K562 (cell line): ENCODE data around the gene C10orf71. TPM values are rescaled to one million over a fixed set of nuclear protein-coding genes. Genes with fewer than 3 reads are reported as not detected.

Source experiments
- ATAC-seq: fragments of 200-7000 bp; cut with Tn5 transposase; 3 replicates; pipeline ENCODE4 v1.9.1; 2020; ENCODE audit warnings: moderate library complexity
- BruUV-seq: library from RNA; stranded (reverse); fragments of 400-500 nt; replicated peaks from 2 replicates; lab custom pipeline; 2021; lab: Mats Ljungman, UMichigan
- CTCF ChIA-PET: fragments of 300-600 bp; formaldehyde crosslinking; extraction: SDS; loops from one replicate; lab custom pipeline; 2021; ENCODE audit warnings: low intra/inter-chr PET ratio; lab: Yijun Ruan, JAX
- POLR2A ChIA-PET: fragments of 300-600, 350-650 bp; sonication (Branson Sonifier 250); formaldehyde crosslinking; extraction: SDS; loops from one replicate; lab custom pipeline; 2021; ENCODE audit warnings: antibody characterized with exemption, inconsistent platforms; lab: Yijun Ruan, JAX
- DNase-seq, 4 experiments: peaks; one replicate each; pipeline versions ENCODE4 v3.0.0 to v3.0.0-alpha.2; 2011 to 2018; ENCODE audit warnings: low spot score in 3 of 4, mixed read lengths in 3 of 4; ENCODE audit errors: extremely low read depth in 1 of 4
- FAIRE-seq: peaks from 2 replicates; lab custom pipeline; 2011; peaks lifted over from hg19 to GRCh38; lab: Jason Lieb, UNC
- H2AFZ ChIP-seq: 2 replicates; pipeline ENCODE4 v1.6.0; 2011; ENCODE audit warnings: low read depth, low read length, control low read depth, inconsistent platforms
- H3K27ac ChIP-seq: fragments of 200-600 bp; 3 replicates; pipeline ENCODE4 v1.8.0; 2011; ENCODE audit warnings: low read depth, mild to moderate bottlenecking, control low read depth, inconsistent platforms, low read length, moderate library complexity, mixed read lengths; ENCODE audit errors: extremely low read depth
- H3K27me3 ChIP-seq, 2 experiments: fragments of 300-600 bp in 1 of 2; 2 replicates in 1 of 2; 3 replicates in 1 of 2; pipeline versions ENCODE4 v1.6.0 to v1.8.0; 2011; ENCODE audit warnings: inconsistent platforms in 2 of 2, low read length in 2 of 2, mild to moderate bottlenecking in 1 of 2, mixed read lengths in 1 of 2, moderate library complexity in 1 of 2; ENCODE audit not compliant: control insufficient read depth in 2 of 2, insufficient read depth in 2 of 2
- H3K36me3 ChIP-seq: fragments of 300-600 bp; 3 replicates; pipeline ENCODE4 v1.8.0; 2011; ENCODE audit warnings: mild to moderate bottlenecking, low read length, inconsistent platforms; ENCODE audit not compliant: control insufficient read depth, insufficient read depth
- H3K4me1 ChIP-seq, 2 experiments: fragments of 200-600 bp in 1 of 2; replicated peaks in 1 of 2; 2 replicates in 1 of 2; 3 replicates in 1 of 2; pipeline versions ENCODE4 v1.5.1 to v1.8.0; 2011; ENCODE audit warnings: inconsistent platforms in 2 of 2, low read length in 2 of 2, mild to moderate bottlenecking in 1 of 2, mixed read lengths in 1 of 2, moderate library complexity in 1 of 2; ENCODE audit not compliant: control insufficient read depth in 2 of 2, insufficient read depth in 2 of 2
- H3K4me2 ChIP-seq: 2 replicates; pipeline ENCODE4 v1.6.1; 2011; ENCODE audit warnings: low read length, control low read depth, inconsistent platforms, mixed read lengths; ENCODE audit not compliant: insufficient read depth
- H3K4me3 ChIP-seq: fragments of 200-600 bp; sonication (generic), shearing (Covaris generic); 2 replicates; pipeline ENCODE4 v1.5.1; 2016; ENCODE audit warnings: control low read depth, inconsistent platforms
- H3K79me2 ChIP-seq: fragments of 200-600 bp; 3 replicates; pipeline ENCODE4 v1.8.0; 2011; ENCODE audit warnings: low read length, inconsistent platforms; ENCODE audit not compliant: control insufficient read depth, insufficient read depth
- H3K9ac ChIP-seq, 2 experiments: 2 replicates each; pipeline versions ENCODE4 v1.6.0 to v1.6.1; 2011; ENCODE audit warnings: low read depth in 2 of 2, low read length in 2 of 2, control low read depth in 1 of 2, inconsistent platforms in 1 of 2, mild to moderate bottlenecking in 1 of 2, mixed read lengths in 1 of 2; ENCODE audit not compliant: insufficient read depth in 1 of 2
- H3K9me1 ChIP-seq: one replicate; pipeline ENCODE4 v1.6.0; 2011; ENCODE audit warnings: inconsistent platforms, mild to moderate bottlenecking, low read length, moderate library complexity; ENCODE audit not compliant: control insufficient read depth, insufficient read depth
- H3K9me3 ChIP-seq: replicated peaks from 2 replicates; pipeline ENCODE4 v1.5.1; 2011; ENCODE audit warnings: low read depth, low read length, inconsistent platforms; ENCODE audit not compliant: control insufficient read depth, insufficient read depth
- H4K20me1 ChIP-seq: replicated peaks from 2 replicates; pipeline ENCODE4 v1.6.1; 2011; ENCODE audit warnings: low read length, inconsistent platforms, mixed read lengths; ENCODE audit not compliant: control insufficient read depth, insufficient read depth
- BRD4 ChIP-seq: fragments of 200-600 bp; sonication (generic); IDR thresholded peaks from 2 replicates; pipeline ENCODE4 v1.6.1; 2017; ENCODE audit warnings: inconsistent platforms
- IRF2 ChIP-seq: sonication (generic); formaldehyde crosslinking; IDR thresholded peaks from 2 replicates; pipeline ENCODE4 v1.8.1; 2022; ENCODE audit warnings: mild to moderate bottlenecking, missing genetic modification reagents
- MCM2 ChIP-seq: fragments of 450-650 bp; IDR thresholded peaks from 2 replicates; pipeline ENCODE4 v1.6.1; 2017; ENCODE audit warnings: low read depth, mild to moderate bottlenecking
- XRCC4 ChIP-seq: IDR thresholded peaks from one replicate; pipeline ENCODE4 v1.6.1; 2011; ENCODE audit not compliant: insufficient read depth, insufficient read length; ENCODE audit errors: extremely low read depth
- ZNF184 ChIP-seq: sonication (generic); formaldehyde crosslinking; IDR thresholded peaks from 2 replicates; pipeline ENCODE4 v1.5.0; 2020; ENCODE audit warnings: missing genetic modification reagents
- WGBS: fragments of 100-300 bp; shearing (Covaris generic); methylation state at CpG from one replicate; pipeline ENCODE4 v1.1.6; 2016; ENCODE audit warnings: low coverage, mixed read lengths; ENCODE audit not compliant: insufficient coverage; ENCODE audit errors: missing lambda C conversion rate; 5-methylcytosine and 5-hydroxymethylcytosine counted together
- in situ Hi-C: fragments of 300-500 bp; cut with MboI; formaldehyde crosslinking; loops from 4 replicates; pipeline ENCODE4 v1.15.0; 2018; ENCODE audit warnings: inconsistent platforms, mixed read lengths
- intact Hi-C: fragments of 100-400 bp; cut with micrococcal nuclease; formaldehyde crosslinking; loops from 2 replicates; pipeline ENCODE4 v1.14.2; 2022
- polyA plus RNA-seq, 8 experiments: library from polyadenylated mRNA; depleted of rRNA in 4 of 8; stranded (reverse) in 5 of 8; unstranded in 3 of 8; fragments of >200 nt; fragmentation: Nextera tagmentation in 2 of 8; fragmentation: Illumina TruSeq in 1 of 8; extraction: Ambion mirVana in 2 of 8; extraction: Trizol in 1 of 8; gene quantifications; 2 replicates each; pipeline versions ENCODE4 v1.2.1 to v1.2.3, GENCODE V29; 2011 to 2014; ENCODE audit warnings: inconsistent platforms in 1 of 8, missing spikeins in 1 of 8
- total RNA-seq, 7 experiments: library from RNA; depleted of rRNA in 6 of 7; stranded (reverse); fragments of >200 nt in 6 of 7; fragmentation: Illumina TruSeq in 2 of 7; extraction: Trizol in 2 of 7; gene quantifications; 2 replicates each; pipeline versions ENCODE4 v1.2.1 to v1.2.3, GENCODE V29; 2011 to 2021; ENCODE audit warnings: low replicate concordance in 1 of 7
- TF ChIP-seq, protein P1 (sequence below): fragments of 450-650 bp; IDR thresholded peaks from 2 replicates; pipeline ENCODE4 v1.6.1; 2016; ENCODE audit warnings: mild to moderate bottlenecking

Gene C10orf71
- total and polyA plus RNA-seq, 9 of the 15 experiments (the other 6 are each of a cell fraction or from before 2014, with no cell fraction given) = 0.06 to 4.5 (median 1.3) TPM

- ChIA-PET POLR2A (interaction anchor here (1.9 to 2.4 kb wide), 2 partner anchors 12 to 14 kb away, joined by 6 to 12 read pairs; no protein-coding TSS in a partner anchor), CTCF (no interaction called here)
- TF ChIP-seq XRCC4 (no peak), MCM2 (no peak), ZNF184 (no peak), BRD4 (no peak), IRF2 (CRISPR knock-in tag) (no peak)
- TF ChIP-seq, protein P1, sequence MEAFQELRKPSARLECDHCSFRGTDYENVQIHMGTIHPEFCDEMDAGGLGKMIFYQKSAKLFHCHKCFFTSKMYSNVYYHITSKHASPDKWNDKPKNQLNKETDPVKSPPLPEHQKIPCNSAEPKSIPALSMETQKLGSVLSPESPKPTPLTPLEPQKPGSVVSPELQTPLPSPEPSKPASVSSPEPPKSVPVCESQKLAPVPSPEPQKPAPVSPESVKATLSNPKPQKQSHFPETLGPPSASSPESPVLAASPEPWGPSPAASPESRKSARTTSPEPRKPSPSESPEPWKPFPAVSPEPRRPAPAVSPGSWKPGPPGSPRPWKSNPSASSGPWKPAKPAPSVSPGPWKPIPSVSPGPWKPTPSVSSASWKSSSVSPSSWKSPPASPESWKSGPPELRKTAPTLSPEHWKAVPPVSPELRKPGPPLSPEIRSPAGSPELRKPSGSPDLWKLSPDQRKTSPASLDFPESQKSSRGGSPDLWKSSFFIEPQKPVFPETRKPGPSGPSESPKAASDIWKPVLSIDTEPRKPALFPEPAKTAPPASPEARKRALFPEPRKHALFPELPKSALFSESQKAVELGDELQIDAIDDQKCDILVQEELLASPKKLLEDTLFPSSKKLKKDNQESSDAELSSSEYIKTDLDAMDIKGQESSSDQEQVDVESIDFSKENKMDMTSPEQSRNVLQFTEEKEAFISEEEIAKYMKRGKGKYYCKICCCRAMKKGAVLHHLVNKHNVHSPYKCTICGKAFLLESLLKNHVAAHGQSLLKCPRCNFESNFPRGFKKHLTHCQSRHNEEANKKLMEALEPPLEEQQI = no peak
- H3K36me3 ChIP-seq = peaks cover 10% of the 10 kb centered on the region; the same call in 1 of the 3 replicates
- H3K9me1 ChIP-seq = no peaks in the 10 kb centered on the region
- no peak for ATAC-seq
- no peak overlapping the region for H3K4me3 ChIP-seq
- no peak overlapping the region for H3K27ac ChIP-seq
- H3K27me3 ChIP-seq = no peaks in the 10 kb centered on the region
- no peaks in the 10 kb centered on the region for H3K79me2 ChIP-seq
- no peaks in the 10 kb centered on the region; the same call in 1 of the 2 replicates for H4K20me1 ChIP-seq
- no peak overlapping the region for H3K4me2 ChIP-seq
- no peak for FAIRE-seq
- intact Hi-C loops = no loop called here
- WGBS = 54% methylated on average over 5 of the region's 5 CpGs
- H2AFZ ChIP-seq = no peak overlapping the region
- no TSS peak for BruUV-seq
- no peak overlapping the region for H3K9ac ChIP-seq
- in situ Hi-C loops = no loop called here
- H3K4me1 ChIP-seq = peaks cover 0 to 3% of the 10 kb centered on the region in 2 experiments; a peak in 2 of 5 replicates
- DNase-seq = no peak
- H3K9me3 ChIP-seq = no peaks in the 10 kb centered on the region
Observed at GRCh38 chr10:49314806-49315205, 15.8 kb downstream of the C10orf71 start.
